ENCODE measurements around the gene CXXC5.

The CXXC5 gene

GRCh38 chr5:139705655-139706587 is 57.8 kb downstream of the CXXC5 start:
- Histone ChIP-seq H4K20me1 (ENCODE audit: insufficient read depth) (no peaks in the 10 kb centered on the region), H3K79me2 (ENCODE audit: insufficient read depth, low read depth) (no peaks in the 10 kb centered on the region), H2AFZ (ENCODE audit: low read depth) (no peak overlapping the region), H3K27ac (no peak overlapping the region), H3K4me2 (no peak overlapping the region), H3K4me1 (ENCODE audit: low read depth, poor library complexity, severe bottlenecking) (peaks cover 6% of the 10 kb centered on the region), H3K27me3 (ENCODE audit: insufficient read depth, low read depth) (no peaks in the 10 kb centered on the region), H3K36me3 (ENCODE audit: insufficient read depth) (no peaks in the 10 kb centered on the region), H3K4me3 (IDR thresholded peaks at IDR 0.05; ENCODE audit: insufficient read depth, low read depth, low read length) (no peak overlapping the region), H3K9ac (no peak overlapping the region)
- no peak for TF ChIP-seq CTCF (conservative IDR thresholded peaks at IDR 0.05; ENCODE audit: low read depth, low read length)

GRCh38 chr5:139707445-139708003 is 59.4 kb downstream of the CXXC5 start:
- Histone ChIP-seq H3K4me3 (IDR thresholded peaks at IDR 0.05; ENCODE audit: insufficient read depth, low read depth, low read length) (no peak overlapping the region), H3K27ac (no peak overlapping the region)

GRCh38 chr5:139708434-139708861 is 60.3 kb downstream of the CXXC5 start:
- Histone ChIP-seq H3K27ac (no peak overlapping the region), H3K79me2 (ENCODE audit: insufficient read depth, low read depth) (no peaks in the 10 kb centered on the region), H3K36me3 (ENCODE audit: insufficient read depth) (no peaks in the 10 kb centered on the region), H3K4me2 (no peak overlapping the region), H2AFZ (ENCODE audit: low read depth) (no peak overlapping the region), H3K27me3 (ENCODE audit: insufficient read depth, low read depth) (no peaks in the 10 kb centered on the region), H3K4me3 (IDR thresholded peaks at IDR 0.05; ENCODE audit: insufficient read depth, low read depth, low read length) (no peak overlapping the region), H4K20me1 (ENCODE audit: insufficient read depth) (no peaks in the 10 kb centered on the region), H3K4me1 (ENCODE audit: low read depth, poor library complexity, severe bottlenecking) (peaks cover 12% of the 10 kb centered on the region), H3K9ac (no peak overlapping the region)
- TF ChIP-seq CTCF (conservative IDR thresholded peaks at IDR 0.05; ENCODE audit: low read depth, low read length), result no peak

More at GRCh38 chr5:139707445-139708003, 59.4 kb downstream of the CXXC5 start:
- Histone ChIP-seq H3K4me2 (no peak overlapping the region), H4K20me1 (ENCODE audit: insufficient read depth) (no peaks in the 10 kb centered on the region), H3K9ac (no peak overlapping the region), H3K4me1 (ENCODE audit: low read depth, poor library complexity, severe bottlenecking) (peaks cover 12% of the 10 kb centered on the region), H3K36me3 (ENCODE audit: insufficient read depth) (no peaks in the 10 kb centered on the region), H2AFZ (ENCODE audit: low read depth) (no peak overlapping the region), H3K79me2 (ENCODE audit: insufficient read depth, low read depth) (no peaks in the 10 kb centered on the region), H3K27me3 (ENCODE audit: insufficient read depth, low read depth) (no peaks in the 10 kb centered on the region)
- TF ChIP-seq CTCF (conservative IDR thresholded peaks at IDR 0.05; ENCODE audit: low read depth, low read length), result no peak

- H3K4me1 ChIP-seq (ENCODE audit: low read depth, poor library complexity, severe bottlenecking), result peaks cover 12% of the 10 kb centered on the region
- no peak overlapping the region for H2AFZ ChIP-seq (ENCODE audit: low read depth)
- no peak overlapping the region for H3K27ac ChIP-seq
- no peaks in the 10 kb centered on the region for H4K20me1 ChIP-seq (ENCODE audit: insufficient read depth)
- no peak overlapping the region for H3K4me2 ChIP-seq
- H3K79me2 ChIP-seq (ENCODE audit: insufficient read depth, low read depth), result no peaks in the 10 kb centered on the region
- H3K9ac ChIP-seq, result no peak overlapping the region
- no peak for TF ChIP-seq CTCF (conservative IDR thresholded peaks at IDR 0.05; ENCODE audit: low read depth, low read length)
- no peaks in the 10 kb centered on the region for H3K36me3 ChIP-seq (ENCODE audit: insufficient read depth)
- no peak overlapping the region for H3K4me3 ChIP-seq (IDR thresholded peaks at IDR 0.05; ENCODE audit: insufficient read depth, low read depth, low read length)
- H3K27me3 ChIP-seq (ENCODE audit: insufficient read depth, low read depth), result no peaks in the 10 kb centered on the region
Measured at GRCh38 chr5:139708877-139709581, 60.9 kb downstream of the CXXC5 start.

Data from KMS-11 (cell line).